GM11168 (cell line): ENCODE data around the gene ABLIM3.

ENCODE experiments used
- in situ Hi-C: fragments of 300-500 bp; cut with MboI; formaldehyde crosslinking; loops from one replicate; pipeline ENCODE4 v1.12.0; 2022; ENCODE audit warnings: low sequenced_read_pairs; ENCODE audit not compliant: unreplicated experiment

The ABLIM3 gene

DNA sequence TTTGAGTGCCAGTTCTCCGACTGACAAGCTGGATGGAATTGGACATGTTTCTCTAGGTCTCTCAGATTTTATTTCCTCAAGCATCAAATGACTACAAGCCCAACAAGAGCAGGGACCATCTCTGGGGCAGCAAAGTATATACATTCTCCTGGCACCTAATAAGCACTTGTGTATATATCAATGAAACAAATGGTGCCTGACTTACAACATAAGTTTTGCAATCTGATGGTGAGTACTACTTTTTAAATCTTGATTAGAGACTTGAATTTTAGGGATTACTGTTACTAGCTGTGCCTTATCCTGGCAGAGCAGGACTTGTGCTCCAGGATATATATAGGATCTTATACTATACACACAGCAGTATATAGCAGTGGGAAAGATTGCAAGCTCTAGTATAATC is 8.8 kb upstream of the ABLIM3 start:
- in situ Hi-C loops: no loop called here

DNA sequence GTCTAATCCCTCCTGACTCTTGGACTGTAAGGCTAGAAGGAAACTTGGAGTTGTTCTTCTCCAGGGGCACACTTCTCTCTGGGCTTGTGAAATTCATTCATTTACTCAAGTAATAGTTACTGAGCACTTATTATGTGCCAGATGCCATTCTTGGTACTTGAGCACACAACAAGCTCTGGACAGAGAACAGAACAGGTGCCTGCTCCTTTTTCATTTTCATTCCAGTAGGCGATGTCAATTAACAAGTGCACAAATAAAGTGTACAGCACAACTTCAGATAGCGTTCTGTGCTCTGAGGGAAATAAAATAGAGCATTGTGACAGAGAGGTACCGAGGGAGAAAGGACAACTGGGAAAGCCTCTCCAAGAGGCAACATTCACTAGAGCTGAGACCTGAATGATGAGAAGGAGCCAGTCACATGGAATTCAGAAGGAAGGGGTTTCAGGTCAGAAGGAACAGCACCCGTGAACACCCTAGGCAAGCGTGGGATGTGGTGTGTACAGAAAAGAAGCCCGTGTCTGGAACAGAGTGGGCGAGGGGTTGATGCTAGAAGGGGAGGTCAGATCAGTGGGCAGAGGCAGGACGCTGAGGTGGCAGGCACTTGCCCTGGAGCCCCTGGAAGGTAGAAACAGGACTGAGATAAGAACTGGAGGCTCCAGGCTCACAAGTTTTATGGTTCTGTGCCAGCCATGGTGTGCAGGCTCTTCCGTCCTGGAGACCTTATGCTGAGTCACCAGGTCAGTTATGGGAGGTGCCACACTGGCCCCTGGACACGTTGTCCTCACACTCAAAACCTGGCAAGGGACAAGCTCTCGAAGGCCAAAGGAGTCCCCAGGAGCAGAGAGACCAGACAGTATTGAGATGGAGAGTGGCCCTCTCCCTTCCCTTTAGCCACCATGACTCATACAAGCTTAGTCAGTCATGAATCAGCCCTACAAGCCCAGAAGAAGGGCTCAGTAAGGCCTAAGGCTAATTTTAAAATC is 7.2 kb upstream of the ABLIM3 start:
- in situ Hi-C loops: no loop called here

DNA sequence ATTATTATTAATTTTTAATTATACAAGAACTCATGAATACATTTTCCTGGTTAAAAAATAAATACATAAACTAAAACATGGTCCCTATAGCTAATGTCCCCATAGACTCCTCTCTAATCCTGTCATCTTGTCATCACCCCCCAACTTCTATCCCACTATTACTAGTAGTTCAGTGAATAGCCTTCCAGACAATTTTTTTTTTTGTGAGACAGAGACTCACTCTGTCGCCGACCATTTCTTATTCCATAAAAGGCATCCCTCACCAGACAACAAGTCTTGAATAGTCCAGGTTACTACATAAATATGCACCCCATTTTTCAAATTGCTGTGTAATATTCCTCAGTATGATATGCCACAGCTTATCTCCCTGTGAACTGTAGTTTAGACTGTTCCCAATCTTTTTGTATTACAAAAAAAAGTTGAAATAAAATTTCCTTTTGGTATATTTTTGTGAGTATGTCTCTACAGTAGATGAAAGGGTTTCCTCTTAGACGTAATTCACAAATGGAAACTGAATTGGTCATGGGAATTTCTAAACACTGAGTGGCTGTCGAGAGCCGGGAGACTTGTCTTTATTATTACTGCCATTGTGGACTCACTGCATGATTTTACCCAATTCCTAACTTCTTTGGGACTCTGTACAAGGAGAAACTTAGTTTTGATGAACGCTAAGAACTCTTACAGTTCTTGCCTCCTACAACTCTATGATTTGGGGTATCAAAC is 6.4 kb upstream of the ABLIM3 start:
- in situ Hi-C loops: no loop called here

DNA sequence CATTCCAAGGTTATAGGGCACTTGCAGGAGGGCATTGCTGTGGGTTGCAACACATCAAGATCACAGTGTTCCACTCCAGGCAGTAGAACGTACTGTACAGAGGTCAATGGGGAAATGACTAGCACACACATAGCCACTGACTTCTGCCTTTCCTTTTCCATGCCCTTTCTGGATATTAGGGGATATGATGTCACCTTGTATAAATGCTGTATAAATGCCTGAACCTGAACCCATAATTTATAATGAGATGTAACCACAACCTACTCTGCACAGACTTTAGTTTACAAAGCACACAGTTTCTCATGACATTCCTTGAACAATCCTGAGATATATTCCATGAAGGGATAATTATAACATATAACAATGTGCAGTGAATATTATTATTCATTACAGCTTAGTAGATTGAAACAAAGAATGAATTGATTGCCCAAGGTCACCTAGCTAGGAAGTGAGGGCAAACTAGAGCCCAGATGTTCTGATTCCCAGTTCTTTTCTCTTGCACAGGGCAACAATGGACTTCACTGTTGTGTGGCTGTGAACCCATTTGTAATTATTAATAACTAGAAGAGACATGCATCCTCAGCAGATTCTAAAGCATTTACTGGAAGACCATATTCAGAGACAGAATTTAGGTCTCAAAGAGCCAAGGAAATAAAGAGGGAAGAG is 5.6 kb upstream of the ABLIM3 start:
- in situ Hi-C loops: no loop called here

DNA sequence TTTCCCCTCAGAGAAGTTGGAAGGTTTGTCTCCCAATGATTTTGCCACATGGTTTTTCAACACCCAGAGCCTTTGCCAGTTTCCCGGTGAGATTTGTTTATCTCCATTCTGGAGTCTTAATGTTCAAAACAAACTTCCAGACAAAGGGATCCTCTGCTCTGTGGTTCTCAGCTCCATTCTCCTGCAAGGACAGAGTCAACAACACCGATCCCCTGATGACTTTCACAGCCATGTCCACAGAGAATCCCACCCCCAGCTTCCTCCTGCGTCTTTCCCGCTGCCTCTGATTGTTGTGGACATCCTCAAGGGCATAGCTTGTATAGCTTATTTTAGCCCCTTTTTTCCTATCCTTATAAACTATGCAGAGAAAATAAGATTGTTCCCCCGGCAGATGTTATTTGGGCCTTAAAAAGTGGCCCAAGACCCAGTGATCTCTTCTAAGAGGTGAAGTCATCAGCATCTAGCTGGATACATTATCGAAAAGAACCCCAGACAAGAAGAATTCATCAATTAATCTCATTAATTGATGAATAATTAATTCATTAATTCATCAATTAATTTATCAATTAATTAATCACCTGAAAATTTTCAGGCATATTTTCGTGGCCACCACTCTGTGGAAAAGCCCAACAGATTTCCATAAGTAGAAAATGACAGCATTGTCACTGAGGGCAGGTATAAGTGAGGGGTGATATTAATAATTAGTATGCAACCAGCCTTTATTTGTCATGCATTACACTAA is 2.9 kb upstream of the ABLIM3 start:
- in situ Hi-C loops: no loop called here

DNA sequence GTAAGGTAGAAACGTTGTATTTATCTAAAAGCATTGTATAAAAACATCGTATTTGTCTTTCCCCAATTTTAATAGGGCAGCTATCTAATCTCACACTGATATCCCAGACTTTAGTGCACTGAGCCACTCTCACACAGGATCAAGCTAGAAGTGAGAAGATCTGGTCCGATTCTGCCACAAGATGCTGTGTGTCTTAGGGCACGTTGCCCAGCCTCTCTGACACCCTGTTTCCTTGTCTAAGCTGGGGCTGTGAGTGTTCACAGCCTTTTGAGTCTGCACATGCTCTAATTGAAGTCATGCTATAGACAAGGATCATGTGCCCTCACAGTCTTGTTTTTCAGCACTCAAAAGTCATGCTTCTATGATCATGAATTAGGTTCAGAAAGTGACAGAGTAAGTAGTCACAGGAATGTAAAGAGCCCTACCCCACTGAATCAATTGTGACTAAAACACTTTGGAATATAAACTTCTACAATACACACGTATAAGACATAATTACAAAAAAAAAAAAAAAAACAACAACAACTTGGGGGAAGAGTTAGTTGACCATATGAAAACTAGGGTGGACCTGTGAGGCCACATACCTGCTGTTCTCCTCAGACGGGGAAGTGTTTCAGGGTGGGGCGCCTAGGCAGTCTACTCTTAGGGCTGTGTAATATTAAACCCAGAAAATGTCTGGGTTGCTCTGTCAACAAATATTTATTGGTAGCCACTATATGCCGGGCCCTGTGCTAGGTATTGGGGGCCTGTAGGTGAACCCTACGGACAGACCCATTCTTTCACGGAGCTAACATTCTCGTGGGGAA is 893 bp upstream of the ABLIM3 start:
- in situ Hi-C loops: no loop called here

DNA sequence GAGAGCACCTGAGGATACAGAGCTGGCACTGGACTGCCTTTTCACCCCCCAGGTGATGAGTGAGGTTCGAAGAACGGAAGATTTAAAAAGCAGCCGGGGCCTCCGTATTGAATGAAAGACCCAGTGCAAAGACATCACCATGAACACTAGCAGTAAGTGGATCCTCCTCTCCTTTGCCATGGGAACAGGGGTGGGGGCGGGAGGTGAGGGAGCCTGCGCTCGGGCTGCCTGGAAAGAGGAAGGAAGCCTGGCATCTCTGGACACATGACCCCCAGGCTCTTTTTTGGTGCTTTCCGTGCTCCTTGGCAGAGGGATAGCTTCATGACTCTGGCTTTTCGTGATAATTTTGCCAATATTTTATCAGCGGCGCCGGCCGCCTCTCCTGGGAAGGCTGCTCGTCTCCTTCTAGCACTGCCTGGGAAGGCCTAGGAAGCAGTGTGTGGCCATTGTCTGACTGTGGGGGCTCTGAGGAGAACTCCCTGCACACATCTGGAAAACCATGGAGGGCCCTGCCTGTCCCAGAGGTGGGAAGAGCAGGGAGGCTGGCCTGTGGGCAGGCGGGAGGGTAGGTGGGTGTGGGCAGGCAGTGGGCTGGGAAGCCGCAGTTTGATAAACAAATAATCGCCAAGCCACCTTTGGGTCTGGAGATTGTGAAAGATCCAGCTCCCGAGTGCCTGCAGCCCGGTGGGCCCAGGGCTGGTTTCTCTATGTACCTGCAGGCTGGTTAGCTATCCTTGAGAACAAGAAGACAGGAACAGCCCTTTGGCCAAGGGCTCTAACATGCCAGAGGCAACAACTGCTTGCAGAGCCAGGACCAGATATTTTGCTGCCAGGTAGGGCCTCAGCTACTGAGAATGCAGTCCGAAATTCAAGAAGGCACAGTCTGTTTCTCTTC is 911 bp downstream of the ABLIM3 start:
- in situ Hi-C loops: no loop called here

DNA sequence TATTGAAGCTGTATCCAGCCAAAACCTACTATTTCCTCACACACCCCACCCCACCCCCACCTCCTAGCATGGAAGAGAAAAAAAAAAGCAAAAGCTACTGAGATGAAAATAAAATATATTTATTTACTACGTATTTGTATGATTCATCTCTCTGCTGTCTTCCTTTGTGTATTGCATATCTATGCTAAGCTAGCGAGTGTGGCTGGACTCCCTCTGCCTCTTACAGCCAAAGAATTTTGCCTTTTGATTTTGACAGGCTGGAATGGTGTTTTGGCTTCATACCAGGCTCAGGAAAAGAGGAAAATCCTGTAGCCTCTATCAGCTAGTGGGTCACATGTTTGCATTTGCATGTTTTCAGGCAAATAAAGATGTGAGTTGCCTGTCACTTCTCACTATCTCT is 2.2 kb downstream of the ABLIM3 start:
- in situ Hi-C loops: no loop called here

DNA sequence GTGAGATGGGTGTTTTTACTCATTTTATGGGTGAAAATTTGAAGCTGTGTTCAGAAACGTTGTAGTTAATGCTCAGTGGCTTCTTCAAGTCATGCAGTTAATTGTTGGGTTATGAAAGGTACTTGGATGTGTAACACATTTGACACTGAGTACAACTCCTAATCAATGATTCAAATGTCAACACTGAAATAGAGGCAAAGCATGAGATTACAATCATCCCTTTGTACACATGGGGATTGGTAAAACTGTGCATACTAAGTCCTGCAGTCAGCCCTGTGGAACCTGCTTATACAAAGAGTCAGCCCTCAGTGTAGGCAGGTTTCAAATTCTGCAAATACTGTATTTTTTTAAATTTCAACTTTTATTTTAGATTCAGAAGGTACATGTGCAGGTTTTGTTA is 3.3 kb downstream of the ABLIM3 start:
- in situ Hi-C loops: no loop called here

DNA sequence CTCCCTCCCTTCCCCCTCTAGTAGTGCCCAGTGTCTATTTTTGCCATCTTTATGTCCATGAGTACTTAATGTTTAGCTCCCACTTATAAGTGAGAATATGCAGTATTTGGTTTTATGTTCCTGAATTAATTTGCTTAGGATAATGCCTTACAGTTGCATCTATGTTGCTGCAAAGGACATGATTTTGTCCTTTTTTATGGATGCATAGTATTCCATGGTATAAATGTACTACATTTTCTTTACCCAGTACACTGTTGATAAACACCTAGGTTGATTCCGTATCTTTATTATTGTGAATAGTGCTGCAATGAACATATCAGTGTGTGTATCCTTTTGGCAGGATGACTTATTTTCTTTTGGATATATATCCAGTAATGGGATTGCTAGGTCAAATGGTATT is 3.8 kb downstream of the ABLIM3 start:
- in situ Hi-C loops: no loop called here

DNA sequence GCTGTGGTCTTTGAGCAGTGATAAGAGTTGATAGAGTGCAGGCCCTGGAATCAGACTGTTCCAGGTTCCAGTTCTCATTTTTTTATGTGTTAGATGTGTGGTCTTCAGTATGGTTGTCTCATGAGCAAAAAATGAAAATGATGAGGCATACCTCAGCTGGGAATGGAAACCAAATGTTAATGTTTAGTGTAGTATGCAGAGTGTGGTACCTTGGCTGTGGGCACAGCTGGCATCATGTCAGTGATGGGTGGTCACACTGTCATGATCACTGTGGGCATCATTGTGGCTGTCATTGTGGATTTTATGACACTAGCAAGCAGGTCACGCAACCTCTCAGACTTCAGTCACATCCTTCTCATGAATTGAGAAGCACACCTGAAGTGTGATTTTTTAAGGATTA is 6.4 kb downstream of the ABLIM3 start:
- in situ Hi-C loops: no loop called here

DNA sequence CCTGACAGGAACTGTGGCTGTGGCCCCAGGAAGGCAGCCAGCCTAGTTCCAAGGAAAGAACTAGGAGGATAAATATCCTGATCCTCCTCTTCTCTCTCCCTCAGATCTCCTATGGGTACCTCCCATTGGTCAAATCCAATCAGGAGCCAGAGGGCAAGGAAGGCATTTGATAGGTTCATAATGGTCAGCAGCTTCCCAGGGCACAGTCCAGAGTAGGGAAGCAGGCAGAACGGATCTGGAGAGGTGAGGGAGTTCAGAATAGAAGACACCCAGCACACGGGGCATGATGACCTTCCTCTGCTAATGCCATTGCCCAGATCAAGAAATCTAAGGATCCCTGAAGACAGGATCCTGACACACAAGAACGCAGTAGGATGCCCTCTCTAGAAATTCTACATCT is 8.6 kb downstream of the ABLIM3 start:
- in situ Hi-C loops: no loop called here

DNA sequence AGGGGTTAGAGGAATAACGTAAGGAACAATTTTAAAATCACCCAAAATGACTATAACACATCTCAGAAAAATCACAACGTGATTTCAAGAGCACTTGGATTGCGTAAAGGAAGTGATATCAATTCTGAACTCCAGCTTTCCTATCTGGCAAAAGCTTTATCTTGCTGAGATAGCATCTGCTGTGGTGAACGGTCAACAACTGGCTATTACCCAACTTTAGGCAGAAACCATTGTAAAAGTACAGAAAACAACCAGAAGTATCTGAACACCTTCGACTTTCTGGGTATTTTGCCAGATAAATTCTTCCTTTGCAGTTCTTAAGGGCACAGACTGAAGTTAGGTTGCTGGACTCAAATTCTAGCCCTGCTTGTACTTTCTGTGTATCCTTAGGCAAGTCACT is 9.2 kb downstream of the ABLIM3 start:
- in situ Hi-C loops: no loop called here

DNA sequence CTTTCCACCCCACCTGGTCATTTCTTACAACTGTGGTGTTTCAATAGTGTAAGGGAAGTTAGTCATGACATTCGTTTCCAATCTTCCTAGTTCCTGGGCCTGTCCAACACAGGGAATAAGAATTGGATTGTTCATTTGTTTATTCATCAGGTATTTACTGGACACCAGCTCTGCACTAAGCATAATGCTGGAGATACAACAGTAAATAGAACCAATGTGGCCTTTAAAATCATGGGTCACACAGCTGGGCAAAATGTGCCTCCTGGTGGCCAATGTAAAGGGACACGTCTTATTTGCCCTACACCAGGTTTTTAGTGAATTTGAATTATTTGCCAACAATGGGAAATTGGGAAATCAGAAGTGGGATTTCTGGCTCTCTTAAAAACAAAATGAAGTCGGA is 10.4 kb downstream of the ABLIM3 start:
- in situ Hi-C loops: no loop called here

DNA sequence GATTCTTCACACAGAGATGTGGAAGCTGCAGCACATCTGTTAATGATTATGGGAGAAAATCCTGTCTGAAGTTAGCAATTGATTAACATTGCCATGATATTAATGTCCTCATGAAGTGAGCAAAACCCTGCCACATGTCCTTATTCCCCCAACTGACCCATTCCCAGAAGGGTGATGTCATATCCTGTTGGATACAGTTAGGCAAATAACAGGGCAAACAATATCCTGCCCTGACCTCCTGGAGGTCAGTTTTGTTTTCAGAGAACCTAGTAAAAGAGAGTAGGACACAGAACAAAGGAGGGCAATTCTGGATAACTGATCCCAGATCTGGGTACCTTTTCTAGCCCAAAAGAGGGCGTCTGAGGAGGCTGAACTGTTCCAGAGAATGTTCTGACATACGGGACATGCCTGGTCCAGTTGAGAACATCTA is 11.0 kb downstream of the ABLIM3 start:
- in situ Hi-C loops: no loop called here

DNA sequence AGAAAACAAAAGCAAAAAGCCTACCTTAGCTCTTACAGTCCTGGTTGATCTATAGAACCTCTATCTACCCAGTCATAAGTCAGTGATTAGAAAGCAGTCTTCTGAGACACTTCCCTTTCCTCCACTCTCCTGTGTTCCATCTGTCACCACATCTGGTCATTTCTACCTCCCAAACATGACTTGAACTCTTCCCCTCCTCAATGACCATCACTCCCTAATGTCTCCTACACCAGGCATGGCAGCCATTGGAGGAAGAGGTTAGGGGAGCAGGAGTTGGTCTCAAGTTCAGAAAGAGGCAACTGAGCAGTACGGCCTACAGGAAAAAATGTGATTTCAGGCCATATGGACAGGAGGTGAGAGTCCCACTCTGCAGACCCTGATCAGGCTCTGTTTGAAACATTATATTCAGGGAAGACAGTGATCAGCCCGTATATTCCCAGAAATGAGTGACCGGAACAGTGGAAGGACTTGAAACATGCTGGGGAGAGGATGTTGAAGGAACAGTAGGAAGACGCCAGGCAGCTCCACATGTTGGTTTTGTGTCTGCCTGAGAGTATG is 12.0 kb downstream of the ABLIM3 start:
- in situ Hi-C loops: no loop called here

DNA sequence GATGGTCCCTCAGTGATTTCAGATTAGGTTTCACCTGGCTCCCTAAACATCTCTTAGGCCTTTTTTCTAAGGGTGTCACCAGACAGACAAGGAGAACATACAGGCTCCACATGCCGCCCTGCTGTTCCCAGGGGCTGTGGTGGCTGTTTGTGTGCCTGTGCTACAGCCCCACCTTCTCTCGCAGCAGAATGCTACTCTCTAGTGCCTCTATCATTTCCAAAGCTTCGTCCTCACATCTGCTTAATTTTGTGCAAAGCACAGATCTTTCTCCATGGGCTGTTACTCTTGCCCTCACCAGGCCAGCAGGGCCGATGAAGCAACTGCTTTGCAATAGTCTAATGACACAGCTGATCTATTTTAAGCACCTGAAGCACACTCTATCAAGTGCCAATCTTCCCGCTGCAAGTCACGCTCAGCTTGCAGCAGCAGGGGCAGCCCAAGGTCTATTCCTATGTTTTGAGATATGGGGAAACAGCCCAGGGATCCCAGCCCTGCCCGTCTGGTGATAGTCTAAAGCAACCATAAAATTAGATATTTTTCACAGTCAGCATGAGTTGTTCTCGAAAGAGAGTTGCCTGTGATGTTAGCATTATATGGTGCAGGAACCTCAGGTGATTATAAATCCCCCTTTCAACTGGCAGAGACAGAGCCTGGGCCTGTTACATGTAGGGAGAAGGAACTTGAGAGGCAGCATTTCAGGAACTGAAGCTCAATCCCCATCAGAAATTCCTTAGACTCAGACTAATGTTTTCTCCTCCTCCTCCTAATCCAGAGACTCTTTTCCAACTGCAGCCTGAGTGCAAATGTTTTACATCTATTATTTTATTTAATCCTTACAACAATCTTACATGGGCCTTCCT is 12.7 kb downstream of the ABLIM3 start:
- in situ Hi-C loops: no loop called here
